GM21786 (cell line): ENCODE measurements around the gene DYNC1I2.
"Not testable (repeated sequence)": the region's sequence is repeated elsewhere in the genome, so short reads cannot be mapped to it uniquely, and the experiment has no call there.

Experiments
- ATAC-seq: cut with Tn5 transposase; IDR thresholded peaks from one replicate; pipeline ENCODE4 v1.9.1; 2021; ENCODE audit not compliant: unreplicated experiment

The DYNC1I2 gene

GRCh38 chr2:171712051-171712450, 24.8 kb downstream of the DYNC1I2 start:
- no peak for ATAC-seq

GRCh38 chr2:171718720-171719119, 31.5 kb downstream of the DYNC1I2 start:
- peak; percentile 86 for ATAC-seq

- ATAC-seq, result no peak
Observed at GRCh38 chr2:171719660-171720059, 32.4 kb downstream of the DYNC1I2 start.

- ATAC-seq, result no peak
Observed at GRCh38 chr2:171723716-171724683, 36.7 kb downstream of the DYNC1I2 start.

- ATAC-seq, result no peak
Observed at GRCh38 chr2:171726847-171727450, 39.7 kb downstream of the DYNC1I2 start.

- ATAC-seq, result no peak
Observed at GRCh38 chr2:171728989-171729951, 42.0 kb downstream of the DYNC1I2 start.

GRCh38 chr2:171729952-171730317, 42.7 kb downstream of the DYNC1I2 start:
- ATAC-seq, result no peak

GRCh38 chr2:171735991-171736710, 48.9 kb downstream of the DYNC1I2 start:
- no peak for ATAC-seq

- no peak for ATAC-seq
Observed at GRCh38 chr2:171741189-171741588, 53.9 kb downstream of the DYNC1I2 start.

GRCh38 chr2:171742760-171743159, 55.5 kb downstream of the DYNC1I2 start:
- ATAC-seq, result no peak

- no peak for ATAC-seq
Observed at GRCh38 chr2:171745141-171745540, 57.9 kb downstream of the DYNC1I2 start.

GRCh38 chr2:171745806-171746205, 58.5 kb downstream of the DYNC1I2 start:
- no peak for ATAC-seq

GRCh38 chr2:171747371-171747770, 60.1 kb downstream of the DYNC1I2 start:
- ATAC-seq, result no peak

GRCh38 chr2:171754254-171754939, 67.1 kb downstream of the DYNC1I2 start:
- ATAC-seq, result no peak

GRCh38 chr2:171758762-171759161, 71.5 kb downstream of the DYNC1I2 start:
- not testable (repeated sequence) for ATAC-seq

GRCh38 chr2:171761176-171761575, 73.9 kb downstream of the DYNC1I2 start:
- not testable (repeated sequence) for ATAC-seq

- ATAC-seq, result no peak
Observed at GRCh38 chr2:171762879-171763573, 75.8 kb downstream of the DYNC1I2 start.

GRCh38 chr2:171763602-171764001, 76.3 kb downstream of the DYNC1I2 start:
- ATAC-seq, result no peak

GRCh38 chr2:171771463-171771862, 84.2 kb downstream of the DYNC1I2 start:
- no peak for ATAC-seq
